Esophagus (tissue), 2 donors: ENCODE results near the gene PCDHA8. TPM values are rescaled to one million over a fixed set of nuclear protein-coding genes. Genes with fewer than 3 reads are reported as not detected.
"Not testable (repeated sequence)": the region's sequence is repeated elsewhere in the genome, so short reads cannot be mapped to it uniquely, and the experiment has no call there.

Experiments
- H3K27ac ChIP-seq, 2 donors: one replicate each; pipeline ENCODE4 v1.5.1; 2013; ENCODE audit warnings: low read depth in 2 of 2, mild to moderate bottlenecking in 2 of 2, inconsistent platforms in 1 of 2, low read length in 1 of 2, moderate library complexity in 1 of 2
- H3K27me3 ChIP-seq, 2 donors: one replicate each; pipeline ENCODE4 v1.6.1; 2013; ENCODE audit warnings: low read length in 2 of 2, control low read depth in 1 of 2, mild to moderate bottlenecking in 1 of 2; ENCODE audit not compliant: insufficient read depth in 2 of 2, control insufficient read depth in 1 of 2
- H3K36me3 ChIP-seq, 2 donors: one replicate each; pipeline ENCODE4 v1.6.1; 2013; ENCODE audit warnings: low read length in 1 of 2; ENCODE audit not compliant: control insufficient read depth in 2 of 2, insufficient read depth in 2 of 2
- H3K4me1 ChIP-seq, 2 donors: one replicate each; pipeline ENCODE4 v1.6.1; 2013; ENCODE audit warnings: low read length in 1 of 2; ENCODE audit not compliant: control insufficient read depth in 2 of 2, insufficient read depth in 2 of 2
- H3K4me3 ChIP-seq, 2 donors: one replicate each; pipeline ENCODE4 v1.5.1; 2013; ENCODE audit warnings: low read length in 2 of 2, mild to moderate bottlenecking in 2 of 2, low read depth in 1 of 2, moderate library complexity in 1 of 2
- H3K9me3 ChIP-seq, 2 donors: one replicate each; pipeline ENCODE4 v1.6.1; 2013; ENCODE audit warnings: mild to moderate bottlenecking in 2 of 2, low read depth in 1 of 2, low read length in 1 of 2, moderate library complexity in 1 of 2; ENCODE audit not compliant: control insufficient read depth in 2 of 2, insufficient read depth in 1 of 2
- WGBS, 2 donors: extraction: QIAGEN DNeasy Blood & Tissue Kit; methylation state at CpG; one replicate each; pipeline ENCODE4 v1.1.7; 2013; 5-methylcytosine and 5-hydroxymethylcytosine counted together
- polyA plus RNA-seq, 2 donors: library from polyadenylated mRNA; stranded (reverse); fragments of 200-250 nt; gene quantifications; one replicate each; pipeline ENCODE4 v1.2.3, GENCODE V29; 2013
- donor health status: healthy with polysubstance abuse.
- donor health status: Bipolar disorder and iron deficiency.

Gene PCDHA8
- polyA plus RNA-seq, 2 donors, result 0.01 TPM; not detected in 1

DNA sequence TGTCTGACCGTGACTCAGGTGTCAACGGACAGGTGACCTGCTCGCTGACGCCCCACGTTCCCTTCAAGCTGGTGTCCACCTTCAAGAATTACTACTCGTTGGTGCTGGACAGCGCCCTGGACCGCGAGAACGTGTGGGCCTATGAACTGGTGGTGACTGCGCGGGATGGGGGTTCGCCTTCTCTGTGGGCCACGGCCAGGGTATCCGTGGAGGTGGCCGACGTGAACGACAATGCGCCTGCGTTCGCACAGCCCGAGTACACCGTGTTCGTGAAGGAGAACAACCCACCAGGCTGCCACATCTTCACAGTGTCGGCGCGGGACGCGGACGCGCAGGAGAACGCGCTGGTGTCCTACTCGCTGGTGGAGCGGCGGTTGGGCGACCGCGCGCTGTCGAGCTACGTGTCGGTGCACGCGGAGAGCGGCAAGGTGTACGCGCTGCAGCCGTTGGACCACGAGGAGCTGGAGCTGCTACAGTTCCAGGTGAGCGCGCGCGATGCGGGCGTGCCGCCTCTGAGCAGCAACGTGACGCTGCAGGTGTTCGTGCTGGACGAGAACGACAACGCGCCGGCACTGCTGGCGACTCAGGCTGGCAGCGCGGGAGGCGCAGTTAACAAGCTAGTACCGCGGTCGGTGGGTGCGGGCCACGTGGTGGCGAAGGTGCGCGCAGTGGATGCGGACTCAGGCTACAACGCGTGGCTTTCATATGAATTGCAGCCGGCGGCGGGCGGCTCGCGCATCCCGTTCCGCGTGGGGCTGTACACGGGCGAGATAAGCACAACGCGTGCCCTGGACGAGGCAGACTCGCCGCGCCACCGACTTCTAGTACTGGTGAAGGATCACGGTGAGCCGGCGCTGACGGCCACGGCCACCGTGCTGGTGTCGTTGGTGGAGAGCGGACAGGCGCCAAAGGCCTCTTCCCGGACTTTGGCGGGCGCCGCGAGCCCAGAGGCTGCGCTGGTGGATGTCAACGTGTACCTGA is 29.5 kb downstream of the PCDHA8 start:
- no peaks in the 10 kb centered on the region for H3K27me3 ChIP-seq
- H3K27ac ChIP-seq, result no peak overlapping the region
- no peaks in the 10 kb centered on the region for H3K36me3 ChIP-seq
- 53 to 54% methylated on average over 114 of the region's 114 CpGs for WGBS, 2 donors
- no peaks in the 10 kb centered on the region for H3K4me1 ChIP-seq
- no peak overlapping the region for H3K4me3 ChIP-seq
- H3K9me3 ChIP-seq, result peaks cover 14 to 19% of the 10 kb centered on the region in 2 donors

DNA sequence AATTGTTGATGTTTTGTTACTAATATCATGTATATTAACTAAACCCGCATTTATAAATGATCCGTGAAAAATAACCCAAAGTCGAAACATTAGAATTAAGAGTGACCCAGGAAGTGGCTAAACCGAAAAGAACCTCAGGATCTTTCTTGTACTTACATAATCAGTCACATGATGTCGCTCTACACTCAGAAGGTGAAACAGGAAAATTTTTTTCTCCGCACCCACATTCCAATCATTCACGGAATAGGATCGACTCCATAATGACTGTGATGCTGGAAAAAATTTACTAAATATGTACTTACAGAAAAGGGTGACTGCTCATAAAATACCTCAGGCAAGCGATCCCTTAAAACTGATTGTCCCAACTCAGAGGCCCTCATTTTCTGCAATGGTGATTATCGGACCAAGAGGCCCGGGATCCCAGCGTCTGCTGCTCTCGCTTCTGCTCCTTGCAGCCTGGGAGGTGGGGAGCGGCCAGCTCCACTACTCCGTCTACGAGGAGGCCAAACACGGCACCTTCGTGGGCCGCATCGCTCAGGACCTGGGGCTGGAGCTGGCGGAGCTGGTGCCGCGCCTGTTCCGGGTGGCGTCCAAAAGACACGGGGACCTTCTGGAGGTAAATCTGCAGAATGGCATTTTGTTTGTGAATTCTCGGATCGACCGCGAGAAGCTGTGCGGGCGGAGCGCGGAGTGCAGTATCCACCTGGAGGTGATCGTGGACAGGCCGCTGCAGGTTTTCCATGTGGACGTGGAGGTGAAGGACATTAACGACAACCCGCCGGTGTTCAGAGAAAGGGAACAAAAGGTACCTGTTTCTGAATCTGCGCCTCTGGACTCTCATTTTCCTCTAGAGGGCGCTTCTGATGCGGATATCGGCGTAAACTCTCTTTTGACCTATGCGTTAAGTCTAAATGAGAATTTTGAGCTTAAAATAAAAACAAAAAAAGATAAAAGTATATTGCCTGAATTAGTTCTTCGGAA is 34.4 kb downstream of the PCDHA8 start, which contains the start of gene PCDHA12:
Gene PCDHA12, plus strand, starts transcription at position 224 of the 981 bp plus-strand sequence. Its CDS starts 165 bp downstream, at position 389.
- Histone ChIP-seq H3K4me1 (no peaks in the 10 kb centered on the region), H3K27ac (no peak within 1 kb of the TSS), H3K9me3 (peaks cover 22 to 26% of the 10 kb centered on the region in 2 donors), H3K4me3 (no peak within 1 kb of the TSS), H3K27me3 (no peaks in the 10 kb centered on the region), H3K36me3 (no peaks in the 10 kb centered on the region)
- 20 to 24% methylated on average over 44 to 47 of the region's 47 CpGs for WGBS, 2 donors

DNA sequence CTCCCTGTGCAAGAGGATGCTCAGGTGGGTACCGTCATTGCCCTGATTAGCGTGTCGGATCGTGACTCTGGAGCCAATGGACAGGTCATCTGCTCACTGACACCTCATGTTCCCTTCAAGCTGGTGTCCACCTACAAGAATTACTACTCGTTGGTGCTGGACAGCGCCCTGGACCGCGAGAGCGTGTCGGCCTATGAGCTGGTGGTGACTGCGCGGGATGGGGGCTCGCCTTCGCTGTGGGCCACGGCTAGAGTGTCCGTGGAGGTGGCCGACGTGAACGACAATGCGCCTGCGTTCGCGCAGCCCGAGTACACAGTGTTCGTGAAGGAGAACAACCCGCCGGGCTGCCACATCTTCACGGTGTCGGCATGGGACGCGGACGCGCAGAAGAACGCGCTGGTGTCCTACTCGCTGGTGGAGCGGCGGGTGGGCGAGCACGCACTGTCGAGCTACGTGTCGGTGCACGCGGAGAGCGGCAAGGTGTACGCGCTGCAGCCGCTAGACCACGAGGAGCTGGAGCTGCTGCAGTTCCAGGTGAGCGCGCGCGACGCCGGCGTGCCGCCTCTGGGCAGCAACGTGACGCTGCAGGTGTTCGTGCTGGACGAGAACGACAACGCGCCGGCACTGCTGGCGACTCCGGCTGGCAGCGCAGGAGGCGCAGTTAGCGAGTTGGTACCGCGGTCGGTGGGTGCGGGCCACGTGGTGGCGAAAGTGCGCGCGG is 35.7 kb downstream of the PCDHA8 start:
- not testable (repeated sequence) for H3K4me1 ChIP-seq, H3K27ac ChIP-seq, H3K4me3 ChIP-seq, H3K27me3 ChIP-seq, H3K36me3 ChIP-seq
- WGBS, 2 donors, result 47 to 50% methylated on average over 73 to 80 of the region's 80 CpGs
- H3K9me3 ChIP-seq, result peaks cover 15 to 17% of the 10 kb centered on the region in 2 donors

DNA sequence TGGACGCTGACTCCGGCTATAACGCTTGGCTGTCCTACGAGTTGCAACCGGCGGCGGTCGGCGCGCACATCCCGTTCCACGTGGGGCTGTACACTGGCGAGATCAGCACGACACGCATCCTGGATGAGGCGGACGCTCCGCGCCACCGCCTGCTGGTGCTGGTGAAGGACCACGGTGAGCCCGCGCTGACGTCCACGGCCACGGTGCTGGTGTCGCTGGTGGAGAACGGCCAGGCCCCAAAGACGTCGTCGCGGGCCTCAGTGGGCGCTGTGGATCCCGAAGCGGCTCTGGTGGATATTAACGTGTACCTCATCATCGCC is 36.2 kb downstream of the PCDHA8 start:
- Histone ChIP-seq H3K27me3 (peaks cover 0 to 6% of the 10 kb centered on the region in 2 donors), H3K27ac (no peak overlapping the region), H3K36me3 (no peaks in the 10 kb centered on the region), H3K9me3 (peaks cover 18 to 21% of the 10 kb centered on the region in 2 donors), H3K4me1 (no peaks in the 10 kb centered on the region), H3K4me3 (no peak overlapping the region)
- 48 to 53% methylated on average over 32 to 37 of the region's 37 CpGs for WGBS, 2 donors

DNA sequence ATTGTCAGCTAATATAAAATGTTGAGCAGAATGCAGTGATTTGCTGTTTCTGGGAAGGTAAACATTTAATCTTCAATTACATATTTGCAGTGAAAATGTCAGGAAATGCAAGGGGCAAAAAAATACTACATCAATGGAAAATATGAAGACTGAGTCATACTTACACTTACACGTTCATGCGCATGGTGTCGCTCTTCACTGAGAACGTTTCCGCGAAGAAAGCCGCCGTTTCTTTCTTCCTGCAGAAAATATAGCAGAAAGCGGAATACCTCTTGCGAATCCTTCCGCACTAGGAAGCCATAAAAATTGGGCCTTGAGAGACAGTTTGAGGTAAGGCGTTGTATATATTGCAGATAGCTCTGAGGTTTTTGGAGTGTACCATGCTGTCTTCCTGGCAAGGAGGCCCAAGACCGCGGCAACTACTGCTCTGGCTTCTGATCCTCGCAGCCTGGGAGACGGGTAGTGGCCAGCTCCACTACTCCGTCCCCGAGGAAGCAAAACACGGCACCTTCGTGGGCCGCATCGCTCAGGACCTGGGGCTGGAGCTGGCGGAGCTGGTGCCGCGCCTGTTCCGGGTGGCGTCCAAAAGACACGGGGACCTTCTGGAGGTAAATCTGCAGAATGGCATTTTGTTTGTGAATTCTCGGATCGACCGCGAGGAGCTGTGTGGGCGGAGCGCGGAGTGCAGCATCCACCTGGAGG is 41.1 kb downstream of the PCDHA8 start, which contains the start of gene PCDHA13:
Gene PCDHA13, plus strand, starts transcription at position 236 of the 702 bp plus-strand sequence. Its CDS starts 145 bp downstream, at position 381.
- Histone ChIP-seq H3K9me3 (peaks cover 25% of the 10 kb centered on the region in 2 donors), H3K4me3 (no peak within 1 kb of the TSS), H3K4me1 (no peaks in the 10 kb centered on the region), H3K27me3 (peaks cover 0 to 6% of the 10 kb centered on the region in 2 donors), H3K36me3 (no peaks in the 10 kb centered on the region), H3K27ac (no peak within 1 kb of the TSS)
- 24 to 26% methylated on average over 30 to 35 of the region's 35 CpGs for WGBS, 2 donors

DNA sequence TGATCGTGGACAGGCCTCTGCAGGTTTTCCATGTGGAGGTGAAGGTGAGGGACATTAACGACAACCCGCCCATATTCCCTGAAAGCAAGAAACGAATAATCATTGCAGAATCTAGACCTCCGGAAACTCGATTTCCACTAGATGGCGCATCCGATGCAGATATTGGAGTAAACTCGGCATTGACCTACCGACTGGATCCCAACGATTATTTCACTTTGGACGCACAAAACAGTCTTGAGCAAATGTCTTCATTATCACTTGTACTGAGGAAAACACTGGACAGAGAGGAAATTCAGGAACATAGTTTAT is 41.6 kb downstream of the PCDHA8 start:
- WGBS, 2 donors, result 21 to 29% methylated on average over 12 of the region's 12 CpGs
- H3K4me3 ChIP-seq, result no peak overlapping the region
- H3K9me3 ChIP-seq, result peaks cover 20% of the 10 kb centered on the region in 2 donors

DNA sequence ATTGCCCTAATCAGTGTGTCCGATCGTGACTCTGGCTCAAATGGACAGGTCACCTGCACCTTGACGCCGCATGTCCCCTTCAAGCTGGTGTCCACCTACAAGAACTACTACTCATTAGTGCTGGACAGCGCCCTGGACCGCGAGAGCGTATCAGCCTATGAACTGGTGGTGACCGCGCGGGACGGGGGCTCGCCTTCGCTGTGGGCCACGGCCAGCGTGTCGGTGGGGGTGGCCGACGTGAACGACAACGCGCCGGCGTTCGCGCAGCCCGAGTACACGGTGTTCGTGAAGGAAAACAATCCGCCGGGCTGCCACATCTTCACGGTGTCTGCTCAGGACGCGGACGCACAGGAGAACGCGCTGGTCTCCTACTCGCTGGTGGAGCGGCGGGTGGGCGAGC is 42.4 kb downstream of the PCDHA8 start:
- WGBS, 2 donors, result 48 to 53% methylated on average over 41 of the region's 41 CpGs
- H3K9me3 ChIP-seq, result peaks cover 19 to 20% of the 10 kb centered on the region in 2 donors
- peaks cover 0 to 6% of the 10 kb centered on the region in 2 donors for H3K27me3 ChIP-seq
- H3K36me3 ChIP-seq, result no peaks in the 10 kb centered on the region
- no peak overlapping the region for H3K27ac ChIP-seq
- H3K4me3 ChIP-seq, result no peak overlapping the region
- no peaks in the 10 kb centered on the region for H3K4me1 ChIP-seq

More for the DNA sequence above, 41.6 kb downstream of the PCDHA8 start:
- no peaks in the 10 kb centered on the region for H3K36me3 ChIP-seq
- H3K27me3 ChIP-seq, result peaks cover 0 to 6% of the 10 kb centered on the region in 2 donors
- H3K27ac ChIP-seq, result no peak overlapping the region
- H3K4me1 ChIP-seq, result no peaks in the 10 kb centered on the region

DNA sequence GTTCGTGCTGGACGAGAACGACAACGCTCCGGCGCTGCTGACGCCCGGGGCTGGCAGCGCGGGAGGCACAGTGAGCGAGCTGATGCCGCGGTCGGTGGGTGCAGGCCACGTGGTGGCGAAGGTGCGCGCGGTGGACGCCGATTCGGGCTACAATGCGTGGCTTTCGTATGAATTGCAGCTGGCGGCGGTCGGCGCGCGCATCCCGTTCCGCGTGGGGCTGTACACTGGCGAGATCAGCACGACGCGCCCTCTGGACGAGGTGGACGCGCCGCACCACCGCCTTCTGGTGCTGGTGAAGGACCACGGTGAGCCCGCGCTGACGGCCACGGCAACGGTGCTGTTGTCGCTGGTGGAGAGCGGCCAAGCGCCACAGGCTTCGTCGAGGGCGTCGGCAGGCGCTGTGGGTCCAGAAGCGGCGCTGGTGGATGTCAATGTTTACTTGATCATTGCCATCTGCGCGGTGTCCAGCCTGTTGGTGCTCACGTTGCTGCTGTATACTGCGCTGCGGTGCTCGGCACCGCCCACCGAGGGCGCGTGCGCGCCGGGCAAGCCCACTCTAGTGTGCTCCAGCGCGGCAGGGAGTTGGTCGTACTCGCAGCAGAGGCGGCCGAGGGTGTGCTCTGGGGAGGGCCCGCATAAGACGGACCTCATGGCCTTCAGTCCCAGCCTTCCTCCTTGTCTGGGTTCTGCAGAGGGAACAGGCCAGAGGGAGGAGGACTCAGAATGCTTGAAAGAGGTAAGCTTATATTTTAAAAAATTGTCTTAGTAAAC is 43.1 kb downstream of the PCDHA8 start:
- Histone ChIP-seq H3K27ac (no peak overlapping the region), H3K4me1 (no peaks in the 10 kb centered on the region), H3K9me3 (peaks cover 19 to 20% of the 10 kb centered on the region in 2 donors), H3K36me3 (no peaks in the 10 kb centered on the region), H3K4me3 (no peak overlapping the region), H3K27me3 (peaks cover 0 to 6% of the 10 kb centered on the region in 2 donors)
- WGBS, 2 donors, result 42 to 49% methylated on average over 75 to 79 of the region's 79 CpGs
